Tibial nerve (tissue), 3 donors: ENCODE measurements around the gene STAT5A.

ENCODE experiments used
- POLR2A ChIP-seq, 2 donors: fragments of 450-650 bp; IDR thresholded peaks; one replicate each; pipeline ENCODE4 v1.6.1; 2017; ENCODE audit warnings: antibody characterized with exemption in 2 of 2, mild to moderate bottlenecking in 2 of 2, moderate library complexity in 2 of 2
- TF ChIP-seq, protein P1 (sequence below), 5 experiments: fragments of 200-600 bp in 3 of 5; fragments of 450-650 bp in 2 of 5; sonication (generic) in 3 of 5; IDR thresholded peaks; one replicate each; pipeline ENCODE4 v1.5.1; 2016 to 2019; ENCODE audit warnings: antibody characterized with exemption in 5 of 5, mild to moderate bottlenecking in 3 of 5, moderate library complexity in 2 of 5

DNA sequence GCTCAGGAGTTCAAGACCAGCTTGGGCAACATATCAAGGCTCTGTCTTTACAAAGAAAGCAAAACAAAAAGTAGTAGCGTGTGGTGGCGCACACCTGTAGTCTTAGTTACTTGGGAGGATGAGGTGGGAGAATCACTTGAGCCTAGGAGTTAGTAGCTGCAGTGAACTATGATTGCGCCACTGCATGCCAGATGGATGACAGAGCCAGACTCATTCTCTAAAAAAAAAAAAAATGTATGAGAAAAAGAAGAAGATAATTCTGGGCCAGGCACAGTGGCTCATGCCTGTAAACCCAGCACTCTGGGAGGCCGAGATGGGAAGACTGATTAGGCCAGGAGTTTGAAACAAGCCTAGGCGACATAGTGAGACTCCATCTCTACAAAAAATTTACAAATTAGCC is 40.6 kb upstream of the STAT5A start:
- no peak for TF ChIP-seq POLR2A (IDR thresholded peaks at IDR 0.05)
- TF ChIP-seq, protein P1, sequence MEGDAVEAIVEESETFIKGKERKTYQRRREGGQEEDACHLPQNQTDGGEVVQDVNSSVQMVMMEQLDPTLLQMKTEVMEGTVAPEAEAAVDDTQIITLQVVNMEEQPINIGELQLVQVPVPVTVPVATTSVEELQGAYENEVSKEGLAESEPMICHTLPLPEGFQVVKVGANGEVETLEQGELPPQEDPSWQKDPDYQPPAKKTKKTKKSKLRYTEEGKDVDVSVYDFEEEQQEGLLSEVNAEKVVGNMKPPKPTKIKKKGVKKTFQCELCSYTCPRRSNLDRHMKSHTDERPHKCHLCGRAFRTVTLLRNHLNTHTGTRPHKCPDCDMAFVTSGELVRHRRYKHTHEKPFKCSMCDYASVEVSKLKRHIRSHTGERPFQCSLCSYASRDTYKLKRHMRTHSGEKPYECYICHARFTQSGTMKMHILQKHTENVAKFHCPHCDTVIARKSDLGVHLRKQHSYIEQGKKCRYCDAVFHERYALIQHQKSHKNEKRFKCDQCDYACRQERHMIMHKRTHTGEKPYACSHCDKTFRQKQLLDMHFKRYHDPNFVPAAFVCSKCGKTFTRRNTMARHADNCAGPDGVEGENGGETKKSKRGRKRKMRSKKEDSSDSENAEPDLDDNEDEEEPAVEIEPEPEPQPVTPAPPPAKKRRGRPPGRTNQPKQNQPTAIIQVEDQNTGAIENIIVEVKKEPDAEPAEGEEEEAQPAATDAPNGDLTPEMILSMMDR (IDR thresholded peaks at IDR 0.05) = no peak
